ENCODE data around the gene SPNS2.
A peak's percentile ranks its signal among the peaks of the same experiment; 100 is the strongest.

The SPNS2 gene

DNA sequence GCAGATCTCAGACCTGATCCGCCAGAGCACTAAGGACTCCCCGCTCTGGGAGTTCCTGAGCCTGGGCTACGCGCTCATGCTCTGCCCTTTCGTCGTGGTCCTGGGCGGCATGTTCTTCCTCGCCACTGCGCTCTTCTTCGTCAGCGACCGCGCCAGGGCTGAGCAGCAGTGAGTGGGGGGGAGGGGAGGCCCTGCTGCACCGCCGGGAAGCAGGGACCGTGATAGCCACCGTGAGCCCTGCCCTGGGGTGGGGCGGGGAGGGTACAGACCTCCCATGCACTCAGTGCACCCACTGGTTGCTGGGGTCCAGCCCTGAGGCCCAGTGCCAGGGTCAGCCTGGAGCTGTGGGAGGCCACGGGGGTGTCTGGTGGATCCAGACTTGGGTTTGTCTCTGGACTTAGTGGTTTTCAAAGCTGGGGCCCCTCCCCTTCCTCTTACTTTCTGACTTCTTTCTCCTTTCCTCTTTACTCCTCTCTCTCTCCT, 37.6 kb downstream of the SPNS2 start:
- H3K9me3 Mint-ChIP-seq = no peaks in the 10 kb centered on the region
- peak overlapping the region; percentile 36 for H3K4me3 Mint-ChIP-seq
- no peak overlapping the region for H3K27ac Mint-ChIP-seq
- peaks cover 4% of the 10 kb centered on the region for H3K36me3 Mint-ChIP-seq (ENCODE audit: low read depth)
- H3K4me1 Mint-ChIP-seq = peaks cover 47% of the 10 kb centered on the region
- no peak for DNase-seq
- TF ChIP-seq, protein P1, sequence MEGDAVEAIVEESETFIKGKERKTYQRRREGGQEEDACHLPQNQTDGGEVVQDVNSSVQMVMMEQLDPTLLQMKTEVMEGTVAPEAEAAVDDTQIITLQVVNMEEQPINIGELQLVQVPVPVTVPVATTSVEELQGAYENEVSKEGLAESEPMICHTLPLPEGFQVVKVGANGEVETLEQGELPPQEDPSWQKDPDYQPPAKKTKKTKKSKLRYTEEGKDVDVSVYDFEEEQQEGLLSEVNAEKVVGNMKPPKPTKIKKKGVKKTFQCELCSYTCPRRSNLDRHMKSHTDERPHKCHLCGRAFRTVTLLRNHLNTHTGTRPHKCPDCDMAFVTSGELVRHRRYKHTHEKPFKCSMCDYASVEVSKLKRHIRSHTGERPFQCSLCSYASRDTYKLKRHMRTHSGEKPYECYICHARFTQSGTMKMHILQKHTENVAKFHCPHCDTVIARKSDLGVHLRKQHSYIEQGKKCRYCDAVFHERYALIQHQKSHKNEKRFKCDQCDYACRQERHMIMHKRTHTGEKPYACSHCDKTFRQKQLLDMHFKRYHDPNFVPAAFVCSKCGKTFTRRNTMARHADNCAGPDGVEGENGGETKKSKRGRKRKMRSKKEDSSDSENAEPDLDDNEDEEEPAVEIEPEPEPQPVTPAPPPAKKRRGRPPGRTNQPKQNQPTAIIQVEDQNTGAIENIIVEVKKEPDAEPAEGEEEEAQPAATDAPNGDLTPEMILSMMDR (IDR thresholded peaks at IDR 0.05) = no peak
- H3K27me3 Mint-ChIP-seq (ENCODE audit: low read depth, poor library complexity) = peaks cover 2% of the 10 kb centered on the region

GRCh38 chr17:4536742-4537411, 38.2 kb downstream of the SPNS2 start:
- Mint-ChIP-seq H3K4me1 (peaks cover 48% of the 10 kb centered on the region), H3K27me3 (ENCODE audit: low read depth, poor library complexity) (no peaks in the 10 kb centered on the region), H3K36me3 (ENCODE audit: low read depth) (peaks cover 4% of the 10 kb centered on the region), H3K27ac (no peak overlapping the region), H3K9me3 (no peaks in the 10 kb centered on the region), H3K4me3 (no peak overlapping the region)
- TF ChIP-seq, protein P1 (IDR thresholded peaks at IDR 0.05) = no peak
- DNase-seq = no peak

GRCh38 chr17:4537451-4538235, 39.0 kb downstream of the SPNS2 start:
- H3K9me3 Mint-ChIP-seq = no peaks in the 10 kb centered on the region
- no peak overlapping the region for H3K4me3 Mint-ChIP-seq
- peaks cover 44% of the 10 kb centered on the region for H3K4me1 Mint-ChIP-seq
- TF ChIP-seq, protein P1 (IDR thresholded peaks at IDR 0.05) = no peak
- H3K36me3 Mint-ChIP-seq (ENCODE audit: low read depth) = peaks cover 4% of the 10 kb centered on the region
- no peak for DNase-seq
- H3K27me3 Mint-ChIP-seq (ENCODE audit: low read depth, poor library complexity) = no peaks in the 10 kb centered on the region
- H3K27ac Mint-ChIP-seq = no peak overlapping the region

GRCh38 chr17:4538236-4539002, 39.7 kb downstream of the SPNS2 start:
- Mint-ChIP-seq H3K4me3 (no peak overlapping the region), H3K27me3 (ENCODE audit: low read depth, poor library complexity) (no peaks in the 10 kb centered on the region), H3K9me3 (no peaks in the 10 kb centered on the region), H3K36me3 (ENCODE audit: low read depth) (peaks cover 4% of the 10 kb centered on the region), H3K27ac (no peak overlapping the region), H3K4me1 (peaks cover 44% of the 10 kb centered on the region)
- no peak for DNase-seq
- TF ChIP-seq, protein P1 (IDR thresholded peaks at IDR 0.05) = no peak

GRCh38 chr17:4539025-4539424, 40.3 kb downstream of the SPNS2 start:
- H3K4me3 Mint-ChIP-seq = no peak overlapping the region
- no peaks in the 10 kb centered on the region for H3K27me3 Mint-ChIP-seq (ENCODE audit: low read depth, poor library complexity)
- H3K27ac Mint-ChIP-seq = no peak overlapping the region
- DNase-seq = no peak
- no peaks in the 10 kb centered on the region for H3K9me3 Mint-ChIP-seq
- TF ChIP-seq, protein P1 (IDR thresholded peaks at IDR 0.05) = no peak
- H3K4me1 Mint-ChIP-seq = peaks cover 44% of the 10 kb centered on the region
- H3K36me3 Mint-ChIP-seq (ENCODE audit: low read depth) = peaks cover 4% of the 10 kb centered on the region
